Neural progenitor cell (in vitro differentiated cells): Measurements from ENCODE around the gene UBE2S. TPM values are rescaled to one million over a fixed set of nuclear protein-coding genes. Genes with fewer than 3 reads are reported as not detected.

ENCODE experiments used
- DNase-seq: peaks from one replicate; pipeline ENCODE4 v3.0.0-alpha.2; 2016; ENCODE audit warnings: low spot score
- H2AFZ ChIP-seq: fragments of 200-600 bp; sonication (generic); replicated peaks from 2 replicates; pipeline ENCODE4 v1.6.1; 2016; ENCODE audit warnings: antibody characterized with exemption
- H3F3A ChIP-seq: fragments of 200-600 bp; sonication (generic); 2 replicates; pipeline ENCODE4 v1.6.1; 2016; ENCODE audit warnings: antibody characterized with exemption, low read depth
- H3K27ac ChIP-seq: fragments of 200-600 bp; sonication (generic); 2 replicates; pipeline ENCODE4 v1.5.1; 2016; ENCODE audit warnings: mild to moderate bottlenecking
- H3K27me3 ChIP-seq: fragments of 200-600 bp; sonication (generic); 2 replicates; pipeline ENCODE4 v1.6.1; 2016; ENCODE audit warnings: mild to moderate bottlenecking, moderate library complexity
- H3K36me3 ChIP-seq: fragments of 200-600 bp; sonication (generic); 2 replicates; pipeline ENCODE4 v1.5.1; 2016
- H3K4me1 ChIP-seq: fragments of 200-600 bp; sonication (generic); 2 replicates; pipeline ENCODE4 v1.6.1; 2016; ENCODE audit warnings: mixed run types
- H3K4me2 ChIP-seq: fragments of 200-600 bp; sonication (generic); 2 replicates; pipeline ENCODE4 v1.6.1; 2016
- H3K4me3 ChIP-seq: fragments of 200-600 bp; sonication (generic); 2 replicates; pipeline ENCODE4 v1.5.1; 2016
- H3K79me2 ChIP-seq: fragments of 200-600 bp; sonication (generic); 2 replicates; pipeline ENCODE4 v1.6.1; 2016; ENCODE audit warnings: low read depth
- H3K9ac ChIP-seq: fragments of 200-600 bp; sonication (generic); 2 replicates; pipeline ENCODE4 v1.6.1; 2016
- H3K9me3 ChIP-seq: fragments of 200-600 bp; sonication (generic); 2 replicates; pipeline ENCODE4 v1.5.1; 2016; ENCODE audit warnings: low read depth
- H4K20me1 ChIP-seq: fragments of 200-600 bp; sonication (generic); 2 replicates; pipeline ENCODE4 v1.6.1; 2016; ENCODE audit warnings: low read depth
- H3K27ac Mint-ChIP-seq: 3 replicates; pipeline ENCODE4 v1.8.0; 2021; ENCODE audit warnings: mixed read lengths
- H3K27me3 Mint-ChIP-seq: 2 replicates; pipeline ENCODE4 v1.8.0; 2022; ENCODE audit warnings: low read depth, mild to moderate bottlenecking, inconsistent platforms, moderate library complexity, mixed read lengths; ENCODE audit not compliant: insufficient read depth
- H3K36me3 Mint-ChIP-seq: 3 replicates; pipeline ENCODE4 v1.8.0; 2021; ENCODE audit warnings: mixed read lengths
- H3K4me1 Mint-ChIP-seq: 3 replicates; pipeline ENCODE4 v1.8.0; 2021; ENCODE audit warnings: mixed read lengths
- H3K4me3 Mint-ChIP-seq: 3 replicates; pipeline ENCODE4 v1.8.0; 2021; ENCODE audit warnings: mild to moderate bottlenecking, moderate library complexity, mixed read lengths
- H3K9me3 Mint-ChIP-seq: 3 replicates; pipeline ENCODE4 v1.8.0; 2020; ENCODE audit warnings: mixed read lengths
- CTCF ChIP-seq: fragments of 200-600 bp; sonication (generic); IDR thresholded peaks from 2 replicates; pipeline ENCODE4 v1.5.1; 2017; ENCODE audit warnings: antibody characterized with exemption, mild to moderate bottlenecking
- EZH2 ChIP-seq: fragments of 200-600 bp; sonication (generic); IDR thresholded peaks from 2 replicates; pipeline ENCODE4 v1.6.1; 2017; ENCODE audit warnings: antibody characterized with exemption, mild to moderate bottlenecking, moderate library complexity
- EZH2phosphoT487 ChIP-seq: fragments of 200-600 bp; sonication (generic); IDR thresholded peaks from 2 replicates; pipeline ENCODE4 v1.6.1; 2017; ENCODE audit warnings: antibody characterized with exemption
- total RNA-seq: library from RNA; depleted of rRNA; stranded (reverse); fragments of >200 nt; gene quantifications from 2 replicates; pipeline ENCODE4 v1.2.3, GENCODE V29; 2015; ENCODE audit warnings: low replicate concordance

UBE2S gene
- total RNA-seq, 1 donor from 2014 or later: 118 TPM

GRCh38 chr19:55400281-55401087, 7.1 kb downstream of the UBE2S start:
- H3K27me3 ChIP-seq: no peaks in the 10 kb centered on the region
- TF ChIP-seq EZH2phosphoT487 (no peak), EZH2 (no peak), CTCF (no peak)
- no peak overlapping the region for H3K4me3 ChIP-seq
- Mint-ChIP-seq H3K9me3 (no peaks in the 10 kb centered on the region), H3K4me3 (no peak overlapping the region), H3K36me3 (peaks cover 21% of the 10 kb centered on the region), H3K27ac (no peak overlapping the region), H3K4me1 (peaks cover 34% of the 10 kb centered on the region), H3K27me3 (peaks cover 11% of the 10 kb centered on the region)
- H3K4me2 ChIP-seq: no peak overlapping the region
- H3K9me3 ChIP-seq: no peaks in the 10 kb centered on the region
- peaks cover 62% of the 10 kb centered on the region for H4K20me1 ChIP-seq
- H3K79me2 ChIP-seq: peaks cover 34% of the 10 kb centered on the region
- peaks cover 65% of the 10 kb centered on the region for H3F3A ChIP-seq
- no peak for DNase-seq
- peak overlapping the region; percentile 71 for H3K27ac ChIP-seq
- H2AFZ ChIP-seq: no peak overlapping the region
- H3K4me1 ChIP-seq: peaks cover 3% of the 10 kb centered on the region
- H3K9ac ChIP-seq: no peak overlapping the region
- H3K36me3 ChIP-seq: peaks cover 10% of the 10 kb centered on the region

- Mint-ChIP-seq H3K36me3 (peaks cover 14% of the 10 kb centered on the region), H3K27ac (peak overlapping the region; percentile 81), H3K9me3 (no peaks in the 10 kb centered on the region), H3K4me3 (peak overlapping the region; percentile 57), H3K27me3 (peaks cover 11% of the 10 kb centered on the region), H3K4me1 (peaks cover 27% of the 10 kb centered on the region)
- Histone ChIP-seq H3K27me3 (no peaks in the 10 kb centered on the region), H3F3A (peaks cover 55% of the 10 kb centered on the region), H3K9ac (no peak overlapping the region), H2AFZ (no peak overlapping the region), H3K79me2 (peaks cover 13% of the 10 kb centered on the region), H3K4me1 (no peaks in the 10 kb centered on the region), H3K27ac (no peak overlapping the region), H4K20me1 (peaks cover 41% of the 10 kb centered on the region), H3K4me2 (no peak overlapping the region), H3K9me3 (no peaks in the 10 kb centered on the region), H3K4me3 (no peak overlapping the region), H3K36me3 (peaks cover 9% of the 10 kb centered on the region)
- TF ChIP-seq CTCF (no peak), EZH2 (no peak), EZH2phosphoT487 (no peak)
- DNase-seq: no peak
These were observed 9.2 kb downstream of the UBE2S start for GRCh38 chr19:55398200-55398925.

- Histone ChIP-seq H3K4me3 (no peak overlapping the region), H3K9ac (no peak overlapping the region), H3K4me1 (peaks cover 14% of the 10 kb centered on the region), H2AFZ (no peak overlapping the region), H3K79me2 (peaks cover 9% of the 10 kb centered on the region), H3K9me3 (no peaks in the 10 kb centered on the region), H3K27me3 (no peaks in the 10 kb centered on the region), H3K36me3 (no peaks in the 10 kb centered on the region), H4K20me1 (peaks cover 52% of the 10 kb centered on the region), H3F3A (peaks cover 47% of the 10 kb centered on the region), H3K27ac (no peak overlapping the region), H3K4me2 (peak overlapping the region; percentile 45)
- Mint-ChIP-seq H3K9me3 (no peaks in the 10 kb centered on the region), H3K27ac (no peak overlapping the region), H3K36me3 (peaks cover 10% of the 10 kb centered on the region), H3K4me1 (peaks cover 29% of the 10 kb centered on the region), H3K27me3 (peaks cover 3% of the 10 kb centered on the region), H3K4me3 (no peak overlapping the region)
- peak; percentile 48 for DNase-seq
- no peak for TF ChIP-seq EZH2
- TF ChIP-seq EZH2phosphoT487: no peak
- no peak for TF ChIP-seq CTCF
These were observed 14.5 kb downstream of the UBE2S start for GRCh38 chr19:55392820-55393761.
